ENCODE measurements around the gene CFLAR.

The CFLAR gene

GRCh38 chr2:201216918-201217317 lies 101.0 kb downstream of the CFLAR start:
- TF ChIP-seq, protein P1, sequence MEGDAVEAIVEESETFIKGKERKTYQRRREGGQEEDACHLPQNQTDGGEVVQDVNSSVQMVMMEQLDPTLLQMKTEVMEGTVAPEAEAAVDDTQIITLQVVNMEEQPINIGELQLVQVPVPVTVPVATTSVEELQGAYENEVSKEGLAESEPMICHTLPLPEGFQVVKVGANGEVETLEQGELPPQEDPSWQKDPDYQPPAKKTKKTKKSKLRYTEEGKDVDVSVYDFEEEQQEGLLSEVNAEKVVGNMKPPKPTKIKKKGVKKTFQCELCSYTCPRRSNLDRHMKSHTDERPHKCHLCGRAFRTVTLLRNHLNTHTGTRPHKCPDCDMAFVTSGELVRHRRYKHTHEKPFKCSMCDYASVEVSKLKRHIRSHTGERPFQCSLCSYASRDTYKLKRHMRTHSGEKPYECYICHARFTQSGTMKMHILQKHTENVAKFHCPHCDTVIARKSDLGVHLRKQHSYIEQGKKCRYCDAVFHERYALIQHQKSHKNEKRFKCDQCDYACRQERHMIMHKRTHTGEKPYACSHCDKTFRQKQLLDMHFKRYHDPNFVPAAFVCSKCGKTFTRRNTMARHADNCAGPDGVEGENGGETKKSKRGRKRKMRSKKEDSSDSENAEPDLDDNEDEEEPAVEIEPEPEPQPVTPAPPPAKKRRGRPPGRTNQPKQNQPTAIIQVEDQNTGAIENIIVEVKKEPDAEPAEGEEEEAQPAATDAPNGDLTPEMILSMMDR (conservative IDR thresholded peaks at IDR 0.05; ENCODE audit: low read length): no peak
- no peak for DNase-seq (ENCODE audit: low read depth)
- no peak overlapping the region for H3K4me3 ChIP-seq (ENCODE audit: low read length)

- no peak overlapping the region for H3K4me3 ChIP-seq (ENCODE audit: low read length)
- TF ChIP-seq, protein P1 (conservative IDR thresholded peaks at IDR 0.05; ENCODE audit: low read length): no peak
- no peak for DNase-seq (ENCODE audit: low read depth)
Measured at GRCh38 chr2:201218780-201219179, 102.8 kb downstream of the CFLAR start.

DNA sequence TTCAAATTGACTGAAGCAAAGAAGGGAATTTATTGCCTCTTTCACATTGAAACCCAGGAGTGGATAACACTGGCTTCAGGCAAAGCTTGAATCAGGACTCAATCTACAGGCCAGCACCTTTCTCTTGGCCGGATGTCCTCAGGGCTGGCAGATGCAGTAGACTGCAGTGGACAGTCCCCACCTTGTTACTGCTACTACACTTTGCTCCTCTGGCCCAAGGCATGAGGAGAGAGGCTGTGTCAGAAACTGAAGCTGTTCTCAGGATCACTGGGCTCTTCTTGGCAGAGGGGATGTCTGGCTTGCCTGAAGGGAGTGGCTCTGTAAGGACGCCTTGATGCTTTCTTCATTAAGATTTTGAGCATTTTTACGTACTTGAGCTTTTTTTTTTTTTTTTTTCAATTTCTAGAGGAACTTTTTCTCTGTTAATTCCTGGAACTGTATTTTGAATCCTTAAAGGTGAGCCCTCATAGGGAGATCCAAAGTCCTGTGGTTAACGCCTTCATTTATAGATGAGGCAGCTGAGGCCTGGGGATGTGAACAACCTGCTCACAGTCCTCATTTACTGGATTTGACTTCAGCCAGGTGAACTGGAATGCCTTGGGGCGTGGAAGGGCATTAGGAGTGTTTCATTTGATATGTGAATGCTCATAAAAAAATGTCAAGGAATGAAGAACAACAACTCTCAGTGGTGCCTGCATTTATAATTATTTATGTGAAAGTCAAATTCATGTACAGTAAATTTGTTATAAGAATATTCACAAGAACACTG lies 103.5 kb downstream of the CFLAR start:
- TF ChIP-seq, protein P1 (conservative IDR thresholded peaks at IDR 0.05; ENCODE audit: low read length): no peak
- no peak overlapping the region for H3K4me3 ChIP-seq (ENCODE audit: low read length)
- DNase-seq (ENCODE audit: low read depth): no peak

DNA sequence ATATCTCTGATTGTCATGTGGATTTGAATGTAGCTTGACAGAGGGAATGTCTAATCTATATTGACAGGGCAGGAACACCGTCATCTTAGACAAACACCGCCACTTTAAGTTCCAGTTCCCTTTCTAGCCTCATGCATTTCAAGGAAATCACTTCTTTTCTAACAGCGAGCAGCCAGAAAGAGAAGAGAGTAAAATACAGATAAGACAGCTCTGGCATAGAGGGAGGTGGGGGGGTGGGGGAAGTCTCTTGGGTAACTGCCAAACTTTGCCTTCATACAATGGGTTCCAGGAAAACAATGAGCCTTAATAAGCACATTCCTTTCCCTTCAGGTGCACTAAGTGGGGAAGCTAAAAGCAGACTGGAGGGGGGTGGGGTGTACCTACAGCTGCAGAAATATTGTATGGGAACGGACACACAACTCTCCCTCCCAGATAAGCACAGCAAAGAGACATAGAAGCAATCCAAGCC lies 104.2 kb downstream of the CFLAR start:
- DNase-seq (ENCODE audit: low read depth): no peak
- no peak overlapping the region for H3K4me3 ChIP-seq (ENCODE audit: low read length)
- TF ChIP-seq, protein P1 (conservative IDR thresholded peaks at IDR 0.05; ENCODE audit: low read length): no peak

DNA sequence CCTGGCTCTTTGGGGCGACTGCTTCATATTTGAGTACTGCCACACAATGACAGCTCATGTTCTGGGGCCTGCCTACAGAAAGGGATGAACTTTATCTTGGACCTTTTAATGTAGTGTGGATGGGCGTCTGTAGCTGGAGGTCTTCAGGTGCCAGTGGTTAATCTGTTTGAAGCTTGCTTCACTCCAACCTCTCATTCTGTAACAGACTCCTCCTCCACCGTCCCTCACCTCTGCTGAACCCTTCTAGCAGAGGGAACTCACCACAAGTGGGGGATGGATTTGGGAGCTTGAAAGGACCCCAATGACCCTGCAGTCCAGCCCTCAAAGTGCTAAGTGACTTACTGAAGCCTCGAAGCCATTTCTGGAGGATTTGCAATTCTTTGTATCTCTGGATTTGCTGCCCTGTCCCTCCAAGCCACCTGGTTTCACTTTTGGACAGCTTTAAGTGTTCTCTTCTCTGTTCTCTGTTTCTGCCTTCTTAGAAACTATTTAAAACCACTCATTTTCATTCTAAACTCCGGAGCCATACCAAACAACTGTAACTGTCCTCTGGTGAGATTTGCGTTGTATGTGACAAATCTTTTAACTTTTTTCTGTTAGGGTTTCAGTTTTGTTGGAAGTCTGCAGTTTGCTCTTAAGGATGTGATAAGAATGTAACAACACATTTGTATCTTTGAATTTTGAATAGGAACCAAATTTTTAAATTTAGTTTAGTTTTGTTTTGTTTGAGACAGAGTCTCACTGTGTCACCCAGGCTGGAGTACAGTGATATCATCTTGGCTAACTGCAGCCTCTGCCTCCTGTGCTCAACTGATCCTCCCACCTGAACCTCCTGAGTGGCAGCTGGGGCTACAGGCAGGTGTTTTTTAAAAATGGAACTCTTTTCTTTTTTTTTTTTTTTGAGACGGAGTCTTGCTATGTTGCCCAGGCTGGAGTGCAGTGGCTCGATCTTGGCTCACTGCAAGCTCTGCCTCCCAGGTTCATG lies 107.4 kb downstream of the CFLAR start:
- no peak for DNase-seq (ENCODE audit: low read depth)
- TF ChIP-seq, protein P1 (conservative IDR thresholded peaks at IDR 0.05; ENCODE audit: low read length): no peak
- H3K4me3 ChIP-seq (ENCODE audit: low read length): no peak overlapping the region

All from AG10803 (cell line).